HepG2 (cell line): ENCODE results near the gene MIA3. TPM values are rescaled to one million over a fixed set of nuclear protein-coding genes. Genes with fewer than 3 reads are reported as not detected.

Experiments
- ATAC-seq: fragments of 200-7000 bp; cut with Tn5 transposase; 3 replicates; pipeline ENCODE4 v1.9.1; 2020; ENCODE audit warnings: mild to moderate bottlenecking, moderate library complexity
- BruUV-seq: library from RNA; stranded (reverse); fragments of 400-500 nt; replicated peaks from 2 replicates; lab custom pipeline; 2021; lab: Mats Ljungman, UMichigan
- CTCF ChIA-PET: fragments of 300-600 bp; formaldehyde crosslinking; extraction: SDS; loops from one replicate; lab custom pipeline; 2021; ENCODE audit warnings: low total read pairs, inconsistent platforms, low intra/inter-chr PET ratio; lab: Yijun Ruan, JAX
- POLR2A ChIA-PET: fragments of 350-600 bp; sonication (Branson Sonifier 250); formaldehyde crosslinking; loops from one replicate; lab custom pipeline; 2020; ENCODE audit warnings: antibody characterized with exemption, inconsistent platforms; lab: Yijun Ruan, JAX
- DNase-seq: peaks from one replicate; pipeline ENCODE4 v3.0.0-alpha.2; 2015; ENCODE audit warnings: low spot score
- FAIRE-seq: peaks from 3 replicates; lab custom pipeline; 2011; peaks lifted over from hg19 to GRCh38; lab: Jason Lieb, UNC
- H2AFZ ChIP-seq: one replicate; pipeline ENCODE4 v1.6.1; 2011; ENCODE audit warnings: low read length, inconsistent platforms
- H3K27ac ChIP-seq: fragments of 300-600 bp; 3 replicates; pipeline ENCODE4 v1.8.0; 2011; ENCODE audit warnings: mixed run types, mild to moderate bottlenecking, mixed read lengths, low read length, inconsistent platforms; ENCODE audit not compliant: insufficient read depth; ENCODE audit errors: extremely low read length
- H3K27me3 ChIP-seq, 2 experiments: fragments of 200-600 bp in 1 of 2; 2 replicates in 1 of 2; 3 replicates in 1 of 2; pipeline versions ENCODE4 v1.6.0 to v1.8.0; 2011; ENCODE audit warnings: low read length in 2 of 2, mild to moderate bottlenecking in 2 of 2, moderate library complexity in 2 of 2, inconsistent platforms in 1 of 2; ENCODE audit not compliant: insufficient read depth in 2 of 2, control insufficient read depth in 1 of 2
- H3K36me3 ChIP-seq, 2 experiments: fragments of 200-600 bp in 1 of 2; replicated peaks in 1 of 2; 2 replicates in 1 of 2; 3 replicates in 1 of 2; pipeline versions ENCODE4 v1.5.1 to v1.8.0; 2011; ENCODE audit warnings: low read length in 2 of 2, inconsistent platforms in 1 of 2; ENCODE audit not compliant: insufficient read depth in 2 of 2, control insufficient read depth in 1 of 2
- H3K4me1 ChIP-seq: 2 replicates; pipeline ENCODE4 v1.5.1; 2012; ENCODE audit warnings: low read length, inconsistent platforms; ENCODE audit not compliant: insufficient read depth
- H3K4me2 ChIP-seq: 2 replicates; pipeline ENCODE4 v1.6.0; 2011; ENCODE audit warnings: low read depth, low read length, inconsistent platforms
- H3K4me3 ChIP-seq, 3 experiments: fragments of 200-600 bp in 1 of 3; sonication (generic), shearing (Covaris generic) in 1 of 3; replicated peaks in 1 of 3; 2 replicates each; pipeline ENCODE4 v1.5.1; 2011 to 2016; ENCODE audit warnings: low read length in 3 of 3, inconsistent platforms in 2 of 3, low read depth in 2 of 3, mild to moderate bottlenecking in 2 of 3, control low read depth in 1 of 3, mixed read lengths in 1 of 3; ENCODE audit not compliant: insufficient read depth in 1 of 3
- H3K79me2 ChIP-seq: one replicate; pipeline ENCODE4 v1.6.1; 2011; ENCODE audit warnings: low read length, inconsistent platforms; ENCODE audit not compliant: insufficient read depth
- H3K9ac ChIP-seq: 2 replicates; pipeline ENCODE4 v1.6.0; 2011; ENCODE audit warnings: mild to moderate bottlenecking, low read depth, low read length, inconsistent platforms; ENCODE audit not compliant: insufficient read depth
- H3K9me3 ChIP-seq: 2 replicates; pipeline ENCODE4 v1.5.1; 2012; ENCODE audit warnings: mild to moderate bottlenecking, low read length
- H4K20me1 ChIP-seq: 2 replicates; pipeline ENCODE4 v1.6.0; 2011; ENCODE audit warnings: inconsistent platforms, mild to moderate bottlenecking, low read length, moderate library complexity; ENCODE audit not compliant: insufficient read depth
- BHLHE40 ChIP-seq: IDR thresholded peaks from 2 replicates; pipeline ENCODE4 v1.6.1; 2011; ENCODE audit warnings: low read length, improper control_type of control experiment
- CEBPG ChIP-seq: IDR thresholded peaks from 2 replicates; pipeline ENCODE4 v1.6.1; 2016
- EZH2 ChIP-seq: conservative IDR thresholded peaks from 2 replicates; pipeline ENCODE4 v1.6.1; 2012; ENCODE audit warnings: mild to moderate bottlenecking, low read depth, low read length, moderate library complexity
- MBD4 ChIP-seq: IDR thresholded peaks from 2 replicates; pipeline ENCODE4 v1.6.1; 2012; ENCODE audit warnings: low read length, inconsistent platforms, borderline replicate concordance
- MEIS1 ChIP-seq: sonication (generic); formaldehyde crosslinking; IDR thresholded peaks from 2 replicates; pipeline ENCODE4 v1.9.0; 2021; ENCODE audit warnings: mild to moderate bottlenecking, missing genetic modification reagents, moderate library complexity, borderline replicate concordance
- NFE2L2 ChIP-seq: fragments of 150-350 bp; IDR thresholded peaks from 2 replicates; pipeline ENCODE4 v1.6.1; 2014; ENCODE audit warnings: low read length
- PHB2 ChIP-seq: fragments of 450-650 bp; IDR thresholded peaks from 2 replicates; pipeline ENCODE4 v1.6.1; 2018; ENCODE audit not compliant: partially characterized antibody
- SMAD9 ChIP-seq: sonication (generic); formaldehyde crosslinking; IDR thresholded peaks from 2 replicates; pipeline ENCODE4 v1.5.1; 2020; ENCODE audit warnings: mild to moderate bottlenecking, missing genetic modification reagents
- TAF15 ChIP-seq: fragments of 200-400 bp; formaldehyde crosslinking; IDR thresholded peaks from one replicate; pipeline ENCODE4 v1.6.1; 2018; ENCODE audit warnings: mild to moderate bottlenecking, low read depth, low read length; ENCODE audit not compliant: poor library complexity, severe bottlenecking
- TEAD3 ChIP-seq: optimal IDR thresholded peaks from 2 replicates; pipeline ENCODE3; 2016; ENCODE audit warnings: borderline replicate concordance
- ZFP36L2 ChIP-seq: sonication (generic); formaldehyde crosslinking; IDR thresholded peaks from 2 replicates; pipeline ENCODE4 v1.4.0; 2020; ENCODE audit warnings: missing genetic modification reagents
- ZNF335 ChIP-seq: sonication (generic); formaldehyde crosslinking; IDR thresholded peaks from 2 replicates; pipeline ENCODE4 v1.4.0; 2020; ENCODE audit warnings: missing genetic modification reagents
- ZNF484 ChIP-seq: sonication (generic); formaldehyde crosslinking; IDR thresholded peaks from 2 replicates; pipeline ENCODE4 v1.5.1; 2020; ENCODE audit warnings: mild to moderate bottlenecking, low read depth, missing genetic modification reagents, borderline replicate concordance
- ZNF703 ChIP-seq: sonication (generic); formaldehyde crosslinking; IDR thresholded peaks from 2 replicates; pipeline ENCODE4 v1.5.1; 2020; ENCODE audit warnings: missing genetic modification reagents, mild to moderate bottlenecking, moderate library complexity, borderline replicate concordance
- ZSCAN29 ChIP-seq: sonication (generic); formaldehyde crosslinking; conservative IDR thresholded peaks from 2 replicates; pipeline ENCODE4 v1.4.0; 2020; ENCODE audit warnings: mild to moderate bottlenecking, missing genetic modification reagents
- WGBS: methylation state at CpG from one replicate; pipeline ENCODE4 v1.1.6; 2017; ENCODE audit warnings: low lambda C conversion rate; 5-methylcytosine and 5-hydroxymethylcytosine counted together
- in situ Hi-C: cut with HindIII; loops from 2 replicates; pipeline ENCODE4 v1.10.0; 2017; ENCODE audit warnings: low pct_unique_long_range_greater_than_20kb; ENCODE audit not compliant: extremely low pct_ligation_motif_present
- intact Hi-C: fragments of 100-400 bp; cut with micrococcal nuclease; formaldehyde crosslinking; loops from one replicate; pipeline ENCODE4 v1.10.0; 2022; ENCODE audit not compliant: unreplicated experiment
- polyA plus RNA-seq, 8 experiments: library from polyadenylated mRNA; depleted of rRNA in 3 of 8; stranded (reverse) in 7 of 8; unstranded in 1 of 8; fragments of >200 nt; fragmentation: Illumina TruSeq in 4 of 8; extraction: Trizol in 4 of 8; gene quantifications; 2 replicates each; pipeline versions ENCODE4 v1.2.1 to v1.2.3, GENCODE V29; 2011 to 2016; ENCODE audit warnings: low read depth in 4 of 8, missing spikeins in 1 of 8, mixed read lengths in 1 of 8; ENCODE audit not compliant: insufficient read depth in 1 of 8
- total RNA-seq, 5 experiments: library from RNA; depleted of rRNA; stranded (reverse); fragments of >200 nt; fragmentation: Illumina TruSeq; extraction: Trizol; gene quantifications; 2 replicates each; pipeline ENCODE4 v1.2.3, GENCODE V29; 2016; ENCODE audit warnings: low read depth in 1 of 5
- TF ChIP-seq, protein P1 (sequence below): sonication (generic); formaldehyde crosslinking; IDR thresholded peaks from 2 replicates; pipeline ENCODE4 v1.9.0; 2021; ENCODE audit warnings: missing genetic modification reagents, borderline replicate concordance
- TF ChIP-seq, protein P2 (sequence below): sonication (generic); formaldehyde crosslinking; IDR thresholded peaks from 2 replicates; pipeline ENCODE4 v1.4.0; 2020; ENCODE audit warnings: missing genetic modification reagents

MIA3 gene
- total and polyA plus RNA-seq, 2 of the 13 experiments (the other 11 are each of a cell fraction or from before 2014, with no cell fraction given), result 45.6 to 48.7 TPM

DNA sequence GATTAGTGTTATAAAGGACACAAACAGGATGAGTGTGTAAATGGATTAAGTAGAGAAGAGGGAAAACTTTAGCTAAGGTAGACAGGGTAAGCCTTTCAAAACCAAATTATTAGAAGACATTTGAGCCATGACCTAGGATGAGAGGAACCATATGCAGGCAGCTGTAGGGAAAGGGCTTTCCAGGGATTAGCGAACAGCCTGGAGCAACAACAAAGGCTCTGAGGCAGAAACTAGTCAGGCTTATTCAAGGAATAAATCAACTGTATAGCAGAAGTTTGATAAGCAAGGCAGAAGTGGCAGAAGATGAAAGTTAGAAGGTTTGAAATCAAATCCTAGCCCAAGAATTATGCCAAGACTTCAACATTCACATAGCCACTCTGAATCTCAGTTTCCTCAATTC, 73.1 kb downstream of the MIA3 start:
- FAIRE-seq, result no peak

More for the DNA sequence above, 73.1 kb downstream of the MIA3 start:
- Histone ChIP-seq H3K27me3 (no peaks in the 10 kb centered on the region), H3K9ac (no peak overlapping the region), H3K4me2 (no peak overlapping the region), H3K9me3 (no peaks in the 10 kb centered on the region), H2AFZ (no peak overlapping the region), H3K79me2 (no peaks in the 10 kb centered on the region), H3K36me3 (peaks cover 6 to 28% of the 10 kb centered on the region in 2 experiments), H3K4me1 (no peaks in the 10 kb centered on the region), H4K20me1 (no peaks in the 10 kb centered on the region), H3K27ac (no peak overlapping the region), H3K4me3 (no peak overlapping the region)
- no peak for ATAC-seq
- ChIA-PET CTCF (no interaction called here), POLR2A (no interaction called here)
- in situ Hi-C loops (no loop called here), intact Hi-C loops (no loop called here)
- no TSS peak for BruUV-seq
- TF ChIP-seq, protein P1, sequence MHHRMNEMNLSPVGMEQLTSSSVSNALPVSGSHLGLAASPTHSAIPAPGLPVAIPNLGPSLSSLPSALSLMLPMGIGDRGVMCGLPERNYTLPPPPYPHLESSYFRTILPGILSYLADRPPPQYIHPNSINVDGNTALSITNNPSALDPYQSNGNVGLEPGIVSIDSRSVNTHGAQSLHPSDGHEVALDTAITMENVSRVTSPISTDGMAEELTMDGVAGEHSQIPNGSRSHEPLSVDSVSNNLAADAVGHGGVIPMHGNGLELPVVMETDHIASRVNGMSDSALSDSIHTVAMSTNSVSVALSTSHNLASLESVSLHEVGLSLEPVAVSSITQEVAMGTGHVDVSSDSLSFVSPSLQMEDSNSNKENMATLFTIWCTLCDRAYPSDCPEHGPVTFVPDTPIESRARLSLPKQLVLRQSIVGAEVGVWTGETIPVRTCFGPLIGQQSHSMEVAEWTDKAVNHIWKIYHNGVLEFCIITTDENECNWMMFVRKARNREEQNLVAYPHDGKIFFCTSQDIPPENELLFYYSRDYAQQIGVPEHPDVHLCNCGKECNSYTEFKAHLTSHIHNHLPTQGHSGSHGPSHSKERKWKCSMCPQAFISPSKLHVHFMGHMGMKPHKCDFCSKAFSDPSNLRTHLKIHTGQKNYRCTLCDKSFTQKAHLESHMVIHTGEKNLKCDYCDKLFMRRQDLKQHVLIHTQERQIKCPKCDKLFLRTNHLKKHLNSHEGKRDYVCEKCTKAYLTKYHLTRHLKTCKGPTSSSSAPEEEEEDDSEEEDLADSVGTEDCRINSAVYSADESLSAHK, result no peak
- no peak for TF ChIP-seq TEAD3 (CRISPR knock-in tag)
- no peak for TF ChIP-seq EZH2
- TF ChIP-seq MBD4, result no peak
- TF ChIP-seq SMAD9 (CRISPR knock-in tag), result no peak
- TF ChIP-seq ZNF484 (CRISPR knock-in tag), result no peak
- TF ChIP-seq ZNF703 (CRISPR knock-in tag), result no peak
- TF ChIP-seq ZSCAN29 (CRISPR knock-in tag), result no peak
- no peak for TF ChIP-seq ZFP36L2 (CRISPR knock-in tag)
- no peak for TF ChIP-seq ZNF335
- no peak for TF ChIP-seq PHB2
- TF ChIP-seq BHLHE40, result no peak
- no peak for TF ChIP-seq CEBPG
- TF ChIP-seq, protein P2, sequence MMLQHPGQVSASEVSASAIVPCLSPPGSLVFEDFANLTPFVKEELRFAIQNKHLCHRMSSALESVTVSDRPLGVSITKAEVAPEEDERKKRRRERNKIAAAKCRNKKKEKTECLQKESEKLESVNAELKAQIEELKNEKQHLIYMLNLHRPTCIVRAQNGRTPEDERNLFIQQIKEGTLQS, result no peak
- no peak for TF ChIP-seq MEIS1 (CRISPR knock-in tag)
- no peak for TF ChIP-seq TAF15
- no peak for TF ChIP-seq NFE2L2
- 96% methylated on average over 1 of the region's 1 CpG for WGBS
- DNase-seq, result no peak
